ENCODE measurements around the gene FARP1.
"Not testable (repeated sequence)": the region's sequence is repeated elsewhere in the genome, so short reads cannot be mapped to it uniquely, and the experiment has no call there.

The FARP1 gene

GRCh38 chr13:98399756-98400155, 256.9 kb downstream of the FARP1 start:
- no peak overlapping the region for H3K4me3 ChIP-seq (ENCODE audit: low read depth, low read length)
- no peak for DNase-seq (ENCODE audit: low read depth)

- H3K4me3 ChIP-seq (ENCODE audit: low read depth, low read length), result no peak overlapping the region
- no peak for DNase-seq (ENCODE audit: low read depth)
These were observed 259.0 kb downstream of the FARP1 start for GRCh38 chr13:98401934-98402333.

GRCh38 chr13:98403076-98403475, 260.2 kb downstream of the FARP1 start:
- H3K4me3 ChIP-seq (ENCODE audit: low read depth, low read length), result no peak overlapping the region

GRCh38 chr13:98405107-98405571, 262.2 kb downstream of the FARP1 start:
- no peak overlapping the region for H3K4me3 ChIP-seq (ENCODE audit: low read depth, low read length)
- no peak for DNase-seq (ENCODE audit: low read depth)

More at GRCh38 chr13:98403076-98403475, 260.2 kb downstream of the FARP1 start:
- DNase-seq (ENCODE audit: low read depth), result no peak

- no peak overlapping the region for H3K4me3 ChIP-seq (ENCODE audit: low read depth, low read length)
- DNase-seq (ENCODE audit: low read depth), result no peak
These were observed 262.9 kb downstream of the FARP1 start for GRCh38 chr13:98405690-98406344.

GRCh38 chr13:98406427-98406826, 263.5 kb downstream of the FARP1 start:
- H3K4me3 ChIP-seq (ENCODE audit: low read depth, low read length), result no peak overlapping the region
- DNase-seq (ENCODE audit: low read depth), result no peak

- no peak for DNase-seq (ENCODE audit: low read depth)
- H3K4me3 ChIP-seq (ENCODE audit: low read depth, low read length), result no peak overlapping the region
These were observed 264.1 kb downstream of the FARP1 start for GRCh38 chr13:98406971-98407370.

GRCh38 chr13:98407575-98407974, 264.7 kb downstream of the FARP1 start:
- H3K4me3 ChIP-seq (ENCODE audit: low read depth, low read length), result no peak overlapping the region
- DNase-seq (ENCODE audit: low read depth), result no peak

- no peak overlapping the region for H3K4me3 ChIP-seq (ENCODE audit: low read depth, low read length)
- DNase-seq (ENCODE audit: low read depth), result no peak
These were observed 266.4 kb downstream of the FARP1 start for GRCh38 chr13:98409281-98409680.

GRCh38 chr13:98410612-98411011, 267.7 kb downstream of the FARP1 start:
- no peak for DNase-seq (ENCODE audit: low read depth)
- no peak overlapping the region for H3K4me3 ChIP-seq (ENCODE audit: low read depth, low read length)

- no peak for DNase-seq (ENCODE audit: low read depth)
- no peak overlapping the region for H3K4me3 ChIP-seq (ENCODE audit: low read depth, low read length)
These were observed 268.1 kb downstream of the FARP1 start for GRCh38 chr13:98411013-98411412.

GRCh38 chr13:98411617-98412265, 268.8 kb downstream of the FARP1 start:
- H3K4me3 ChIP-seq (ENCODE audit: low read depth, low read length), result no peak overlapping the region
- no peak for DNase-seq (ENCODE audit: low read depth)

GRCh38 chr13:98413278-98413677, 270.4 kb downstream of the FARP1 start:
- not testable (repeated sequence) for DNase-seq (ENCODE audit: low read depth); H3K4me3 ChIP-seq (ENCODE audit: low read depth, low read length)

- no peak overlapping the region for H3K4me3 ChIP-seq (ENCODE audit: low read depth, low read length)
These were observed 270.9 kb downstream of the FARP1 start for GRCh38 chr13:98413796-98414195.

GRCh38 chr13:98415326-98416070, 272.6 kb downstream of the FARP1 start:
- DNase-seq (ENCODE audit: low read depth), result no peak
- no peak overlapping the region for H3K4me3 ChIP-seq (ENCODE audit: low read depth, low read length)

More at GRCh38 chr13:98413796-98414195, 270.9 kb downstream of the FARP1 start:
- DNase-seq (ENCODE audit: low read depth), result no peak

GRCh38 chr13:98416408-98416807, 273.5 kb downstream of the FARP1 start:
- DNase-seq (ENCODE audit: low read depth), result no peak
- H3K4me3 ChIP-seq (ENCODE audit: low read depth, low read length), result no peak overlapping the region

GRCh38 chr13:98419786-98420553, 277.1 kb downstream of the FARP1 start:
- H3K4me3 ChIP-seq (ENCODE audit: low read depth, low read length), result no peak overlapping the region
- no peak for DNase-seq (ENCODE audit: low read depth)

- H3K4me3 ChIP-seq (ENCODE audit: low read depth, low read length), result no peak overlapping the region
- no peak for DNase-seq (ENCODE audit: low read depth)
These were observed 277.8 kb downstream of the FARP1 start for GRCh38 chr13:98420554-98421175.

GRCh38 chr13:98422046-98422445, 279.2 kb downstream of the FARP1 start:
- H3K4me3 ChIP-seq (ENCODE audit: low read depth, low read length), result no peak overlapping the region
- no peak for DNase-seq (ENCODE audit: low read depth)

Measured in skeletal muscle cell (primary cell).